ENCODE results near the gene RNASEH2A.
"Not testable (repeated sequence)": the region's sequence is repeated elsewhere in the genome, so short reads cannot be mapped to it uniquely, and the experiment has no call there.

Gene RNASEH2A

DNA sequence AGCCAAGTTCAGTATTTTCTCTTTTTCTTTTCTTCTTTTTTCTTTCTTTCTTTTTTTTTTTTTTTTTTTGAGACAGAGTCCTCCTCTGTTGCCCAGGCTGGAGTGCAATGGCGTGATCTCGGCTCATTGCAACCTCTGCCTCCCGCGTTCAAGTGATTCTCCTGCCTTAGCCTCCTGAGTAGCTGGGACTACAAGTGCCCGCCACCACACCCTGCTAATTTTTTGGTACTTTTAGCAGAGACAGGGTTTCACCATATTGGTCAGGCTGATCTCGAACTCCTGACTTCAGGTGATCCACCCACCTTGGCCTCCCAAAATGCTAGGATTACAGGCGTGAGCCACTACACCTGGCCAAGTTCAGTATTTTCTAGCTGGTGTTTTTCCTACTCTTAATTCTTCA is 8.8 kb upstream of the RNASEH2A start:
- peaks cover 45% of the 10 kb centered on the region for H3K4me1 Mint-ChIP-seq
- H3K4me3 Mint-ChIP-seq, H3K27ac Mint-ChIP-seq, H3K36me3 Mint-ChIP-seq, H3K9me3 Mint-ChIP-seq, H3K27me3 Mint-ChIP-seq: not testable (repeated sequence)

DNA sequence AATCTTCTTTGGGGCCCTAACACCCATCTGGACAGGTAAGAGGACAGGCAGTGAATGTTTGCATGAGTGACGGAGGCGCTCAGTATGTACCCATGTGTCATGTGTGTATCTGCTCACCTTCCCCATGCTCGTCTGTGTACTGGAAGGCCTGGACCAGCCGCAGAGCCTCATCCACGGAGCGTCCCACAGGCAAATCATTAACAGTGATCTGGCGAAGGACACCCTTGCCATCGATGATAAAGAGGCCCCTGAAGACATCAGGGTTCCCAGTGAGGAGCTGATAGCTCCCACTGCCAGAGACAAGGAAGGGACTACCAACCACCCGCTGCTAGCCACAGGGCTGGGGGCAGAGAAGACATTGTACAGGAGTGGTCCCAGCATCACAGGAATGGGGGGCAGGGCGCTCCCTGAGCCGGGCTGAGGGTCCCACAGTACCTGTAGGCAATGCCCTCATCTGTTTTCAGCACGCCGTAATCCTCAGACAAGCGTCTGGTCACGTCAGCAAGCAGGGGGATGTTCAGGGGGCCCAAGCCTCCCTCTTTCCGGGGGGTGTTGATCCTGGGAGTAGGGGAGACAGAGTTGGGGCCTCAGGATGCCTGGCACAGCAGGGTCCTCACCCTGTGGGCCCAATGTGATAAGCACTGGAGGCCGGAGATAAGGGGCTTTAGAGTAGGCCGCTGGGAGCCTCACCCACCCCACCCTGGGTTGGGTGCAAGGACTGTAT is 6.5 kb upstream of the RNASEH2A start:
- Mint-ChIP-seq H3K4me1 (peaks cover 37% of the 10 kb centered on the region), H3K27me3 (no peaks in the 10 kb centered on the region), H3K4me3 (peak overlapping the region; percentile 89), H3K9me3 (no peaks in the 10 kb centered on the region), H3K36me3 (no peaks in the 10 kb centered on the region), H3K27ac (peak overlapping the region; percentile 35)

DNA sequence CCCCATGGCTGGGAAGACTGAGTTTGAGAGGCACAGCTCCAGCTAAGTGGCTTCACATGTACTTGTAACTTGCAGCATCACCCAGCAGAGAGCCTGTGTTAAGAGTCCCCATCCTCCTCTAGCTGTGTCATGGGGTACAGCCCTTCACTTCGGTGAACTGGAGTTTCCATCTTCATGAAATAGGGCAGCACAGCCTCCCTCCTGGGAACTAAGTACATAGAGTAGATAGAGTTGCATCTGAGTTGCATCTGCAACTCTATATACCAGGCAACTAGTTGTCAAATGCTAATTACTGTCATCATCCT is 6.0 kb upstream of the RNASEH2A start:
- H3K4me3 Mint-ChIP-seq, result peak overlapping the region; percentile 89
- no peaks in the 10 kb centered on the region for H3K36me3 Mint-ChIP-seq
- peaks cover 36% of the 10 kb centered on the region for H3K4me1 Mint-ChIP-seq
- H3K9me3 Mint-ChIP-seq, result no peaks in the 10 kb centered on the region
- peak overlapping the region; percentile 19 for H3K27ac Mint-ChIP-seq
- H3K27me3 Mint-ChIP-seq, result no peaks in the 10 kb centered on the region

DNA sequence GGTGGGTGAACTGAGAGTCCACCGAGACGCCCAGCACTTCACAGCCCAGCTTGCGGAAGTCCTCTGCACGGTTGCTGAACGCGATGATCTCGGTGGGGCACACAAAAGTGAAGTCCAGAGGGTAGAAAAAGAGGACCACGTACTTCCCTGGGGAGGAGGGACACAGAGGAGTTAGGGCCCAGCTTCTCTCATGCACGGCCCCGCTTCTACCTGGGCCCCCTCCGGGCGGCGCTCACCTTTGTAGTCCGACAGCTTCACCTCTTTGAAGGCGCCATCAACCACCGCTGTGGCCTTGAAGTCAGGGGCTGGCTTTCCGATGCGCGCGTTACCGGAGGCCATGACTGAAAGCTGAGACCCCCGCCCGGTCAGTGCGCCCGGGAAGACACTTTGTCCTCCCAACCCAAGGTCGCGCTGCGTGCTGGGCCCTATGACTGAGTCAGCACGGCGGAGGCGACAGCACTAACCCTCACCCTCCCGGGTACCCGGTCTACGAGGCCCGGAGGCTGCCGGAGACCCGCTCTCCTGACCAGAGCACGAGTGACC is 5.4 kb upstream of the RNASEH2A start:
- peaks cover 33% of the 10 kb centered on the region for H3K4me1 Mint-ChIP-seq
- no peaks in the 10 kb centered on the region for H3K36me3 Mint-ChIP-seq
- H3K9me3 Mint-ChIP-seq, result no peaks in the 10 kb centered on the region
- H3K4me3 Mint-ChIP-seq, result peak overlapping the region; percentile 89
- H3K27me3 Mint-ChIP-seq, result no peaks in the 10 kb centered on the region
- peak overlapping the region; percentile 55 for H3K27ac Mint-ChIP-seq

DNA sequence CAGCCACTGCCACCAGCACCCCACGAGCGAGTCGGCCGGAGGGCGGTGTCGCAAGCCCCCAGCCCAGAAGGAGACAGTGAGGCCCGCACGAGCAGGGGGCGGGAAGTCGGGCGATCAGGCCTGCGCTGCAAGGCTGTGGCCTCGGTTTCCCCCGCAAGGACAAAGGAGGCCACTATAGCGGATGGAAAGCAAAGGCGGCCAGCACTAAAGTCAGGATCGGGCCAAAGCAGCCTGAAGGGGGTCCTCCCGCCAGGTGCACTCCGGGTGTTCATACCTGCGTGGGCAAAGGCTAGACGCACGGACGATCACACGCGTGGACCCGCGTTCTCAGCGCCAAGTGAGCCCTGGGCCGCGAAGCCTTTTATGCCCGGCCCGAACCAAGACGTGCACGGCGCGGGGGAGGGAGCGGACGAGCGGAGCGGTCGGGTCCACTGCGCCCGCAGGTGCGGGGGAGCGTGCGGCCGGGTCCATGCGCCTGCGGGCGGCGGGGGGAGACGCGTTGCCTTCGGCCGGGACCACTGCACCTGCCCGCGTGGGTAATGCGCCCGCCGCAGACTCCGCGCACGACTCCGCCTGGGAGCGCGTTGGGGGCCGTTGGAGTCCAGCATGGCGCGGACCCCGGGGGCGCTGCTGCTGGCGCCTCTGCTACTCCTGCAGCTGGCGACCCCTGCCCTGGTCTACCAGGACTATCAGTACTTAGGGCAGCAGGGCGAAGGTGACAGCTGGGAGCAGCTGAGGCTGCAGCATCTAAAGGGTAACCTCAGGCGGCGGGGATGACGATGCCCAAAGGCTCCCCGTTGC is 4.7 kb upstream of the RNASEH2A start, which contains the start of the genes PRDX2 and THSD8:
TSS of gene PRDX2 (minus strand) at position 335 of the 801 bp plus-strand sequence. CDS start 539 bp downstream, outside the sequence.
TSS of gene THSD8 (plus strand) at position 604 of the 801 bp plus-strand sequence. CDS start at position 607, 3 bp downstream.
- Mint-ChIP-seq H3K4me3 (peak within 1 kb of the TSS; percentile 89), H3K36me3 (no peaks in the 10 kb centered on the region), H3K27ac (peak within 1 kb of the TSS; percentile 72), H3K27me3 (no peaks in the 10 kb centered on the region), H3K9me3 (no peaks in the 10 kb centered on the region), H3K4me1 (peaks cover 34% of the 10 kb centered on the region)

DNA sequence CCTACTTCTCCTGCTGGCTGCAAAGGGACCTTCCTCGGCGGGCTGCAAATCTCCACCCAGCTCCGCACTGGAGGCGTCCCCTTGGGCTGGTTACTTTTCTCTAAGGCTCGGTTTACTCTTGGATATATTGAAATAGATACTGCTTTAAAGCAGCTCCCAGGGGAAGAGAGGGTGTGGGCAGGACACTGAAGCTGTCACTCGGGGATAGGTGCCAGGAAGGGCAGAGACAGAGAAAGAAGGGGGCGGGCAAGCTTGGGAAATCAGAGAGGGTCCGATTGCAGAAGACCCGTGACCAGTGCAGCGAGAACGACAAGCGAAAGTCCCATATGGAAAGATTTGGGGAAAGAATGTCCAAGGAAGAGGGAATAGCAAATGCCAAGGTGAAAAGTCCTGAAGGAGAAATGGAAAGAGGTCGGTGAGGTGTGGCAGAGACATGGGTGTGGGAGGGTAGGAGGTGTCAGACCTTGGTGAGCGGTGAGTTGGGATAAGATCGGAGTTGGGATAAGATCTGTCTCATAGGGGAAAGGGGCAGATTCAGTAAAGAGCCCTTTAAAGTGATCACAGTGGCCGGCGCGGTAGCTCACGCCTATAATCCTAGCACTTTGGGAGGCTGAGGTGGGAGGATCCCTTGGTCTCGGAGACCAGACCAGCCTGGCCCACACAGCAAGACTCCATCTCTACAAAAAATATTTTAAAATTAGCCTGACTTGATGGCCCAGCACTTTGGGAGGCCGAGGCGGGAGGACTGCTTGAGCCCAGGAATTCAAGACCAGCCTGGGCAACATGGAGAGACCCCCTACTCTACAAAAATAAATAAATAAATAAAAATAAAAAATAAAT is 3.9 kb upstream of the RNASEH2A start:
- Mint-ChIP-seq H3K27me3 (no peaks in the 10 kb centered on the region), H3K9me3 (no peaks in the 10 kb centered on the region), H3K4me1 (peaks cover 37% of the 10 kb centered on the region)

DNA sequence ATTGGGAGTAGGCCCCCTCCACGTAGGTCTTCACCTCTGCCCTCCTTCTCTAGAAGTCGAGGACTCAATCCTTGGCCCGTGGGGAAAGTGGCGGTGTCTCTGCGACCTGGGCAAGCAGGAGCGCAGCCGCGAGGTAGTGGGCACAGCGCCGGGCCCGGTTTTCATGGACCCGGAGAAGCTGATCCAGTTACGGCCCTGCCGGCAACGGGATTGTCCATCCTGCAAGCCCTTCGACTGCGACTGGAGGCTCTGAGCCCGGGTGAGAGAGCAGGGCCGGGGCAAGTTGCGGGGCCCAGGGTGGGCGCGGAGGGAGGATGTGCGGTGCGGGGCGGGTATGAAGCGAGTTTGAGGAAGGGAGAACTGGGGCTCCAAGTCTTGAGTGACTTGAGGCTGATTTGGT is 2.3 kb upstream of the RNASEH2A start:
- no peaks in the 10 kb centered on the region for H3K36me3 Mint-ChIP-seq
- no peak overlapping the region for H3K4me3 Mint-ChIP-seq
- no peak overlapping the region for H3K27ac Mint-ChIP-seq
- H3K4me1 Mint-ChIP-seq, result peaks cover 40% of the 10 kb centered on the region
- no peaks in the 10 kb centered on the region for H3K9me3 Mint-ChIP-seq
- no peaks in the 10 kb centered on the region for H3K27me3 Mint-ChIP-seq

More for the DNA sequence above, 3.9 kb upstream of the RNASEH2A start:
- no peaks in the 10 kb centered on the region for H3K36me3 Mint-ChIP-seq
- peak overlapping the region; percentile 72 for H3K27ac Mint-ChIP-seq
- peak overlapping the region; percentile 89 for H3K4me3 Mint-ChIP-seq

DNA sequence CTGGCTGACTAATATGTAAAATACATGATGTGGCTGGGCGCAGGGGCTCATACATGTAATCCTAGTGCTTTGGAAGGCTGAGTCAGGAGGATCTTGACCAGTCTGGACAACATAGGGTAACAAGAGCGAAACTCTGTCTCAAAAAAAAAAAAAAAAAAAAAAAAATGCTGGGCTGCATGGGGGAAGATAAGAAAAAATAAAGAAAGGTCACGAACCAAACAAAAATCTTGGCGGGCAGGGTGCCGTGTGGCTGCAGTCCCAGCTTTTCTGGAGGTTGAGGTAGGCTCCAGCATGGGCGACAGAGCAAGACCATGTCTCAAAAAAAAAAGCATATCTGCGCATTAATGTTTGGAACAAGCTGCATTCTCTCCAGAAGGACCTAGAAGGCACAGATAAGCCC is 8.7 kb downstream of the RNASEH2A start:
- Mint-ChIP-seq H3K4me1 (no peaks in the 10 kb centered on the region), H3K9me3 (no peaks in the 10 kb centered on the region), H3K27ac (no peak overlapping the region), H3K4me3 (no peak overlapping the region), H3K36me3 (peaks cover 2% of the 10 kb centered on the region), H3K27me3 (no peaks in the 10 kb centered on the region)

DNA sequence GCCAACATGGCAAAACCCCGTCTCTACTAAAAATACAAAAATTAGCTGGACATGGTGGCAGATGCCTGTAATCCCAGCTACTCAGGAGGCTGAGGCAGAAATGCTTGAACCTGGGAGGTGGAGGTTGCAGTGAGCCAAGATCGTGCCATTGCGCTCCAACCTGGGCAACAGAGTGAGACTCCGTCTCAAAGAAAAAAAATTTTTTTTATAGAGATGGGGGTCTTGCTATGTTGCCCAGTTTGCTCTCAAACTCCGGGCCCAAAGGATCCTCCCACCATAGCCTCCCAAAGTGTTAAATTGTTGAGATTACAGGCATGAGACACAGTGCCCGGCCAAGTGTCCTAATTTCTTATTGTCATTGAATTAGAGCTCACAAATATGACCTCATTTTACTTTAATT is 10.8 kb downstream of the RNASEH2A start:
- H3K27ac Mint-ChIP-seq, H3K27me3 Mint-ChIP-seq, H3K9me3 Mint-ChIP-seq, H3K4me3 Mint-ChIP-seq, H3K4me1 Mint-ChIP-seq, H3K36me3 Mint-ChIP-seq: not testable (repeated sequence)

DNA sequence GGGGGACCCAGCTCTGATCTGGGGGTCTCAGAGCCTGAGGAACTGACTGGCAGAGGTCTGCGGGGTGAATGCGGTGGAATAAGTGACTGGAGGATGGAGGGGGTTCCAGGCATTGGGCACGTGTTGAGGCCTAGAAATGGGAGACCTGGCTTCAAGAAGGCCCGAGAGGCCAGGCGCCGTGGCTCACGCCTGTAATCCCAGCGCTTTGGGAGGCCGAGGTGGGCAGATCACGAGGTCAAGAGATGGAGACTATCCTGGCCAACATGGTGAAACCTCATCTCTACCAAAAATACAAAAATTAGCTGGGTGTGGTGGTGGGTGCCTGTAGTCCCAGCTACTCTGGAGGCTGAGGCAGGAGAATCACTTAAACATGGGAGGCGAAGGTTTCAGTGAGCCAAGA is 11.4 kb downstream of the RNASEH2A start:
- H3K27me3 Mint-ChIP-seq, H3K9me3 Mint-ChIP-seq, H3K36me3 Mint-ChIP-seq, H3K4me3 Mint-ChIP-seq, H3K27ac Mint-ChIP-seq, H3K4me1 Mint-ChIP-seq: not testable (repeated sequence)

DNA sequence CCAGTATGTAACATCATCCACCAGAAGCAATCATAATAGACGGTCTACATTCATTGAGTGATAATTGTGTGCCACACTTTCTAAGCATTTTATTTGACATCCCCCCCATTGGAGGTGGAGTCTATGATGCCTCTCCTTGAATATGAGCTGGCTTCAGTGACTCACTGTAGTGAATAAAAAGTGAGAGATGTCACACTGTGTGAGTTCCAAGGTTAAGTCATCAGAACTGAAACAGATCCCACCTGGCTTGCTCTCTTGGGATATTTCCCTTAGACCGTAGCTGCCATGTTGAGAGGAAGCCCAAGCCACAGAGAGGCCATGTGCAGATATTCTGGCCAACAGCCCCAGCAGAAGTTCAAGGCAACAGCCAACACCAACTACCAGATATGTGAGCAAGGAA is 15.4 kb downstream of the RNASEH2A start:
- Mint-ChIP-seq H3K9me3 (no peaks in the 10 kb centered on the region), H3K4me3 (no peak overlapping the region)

DNA sequence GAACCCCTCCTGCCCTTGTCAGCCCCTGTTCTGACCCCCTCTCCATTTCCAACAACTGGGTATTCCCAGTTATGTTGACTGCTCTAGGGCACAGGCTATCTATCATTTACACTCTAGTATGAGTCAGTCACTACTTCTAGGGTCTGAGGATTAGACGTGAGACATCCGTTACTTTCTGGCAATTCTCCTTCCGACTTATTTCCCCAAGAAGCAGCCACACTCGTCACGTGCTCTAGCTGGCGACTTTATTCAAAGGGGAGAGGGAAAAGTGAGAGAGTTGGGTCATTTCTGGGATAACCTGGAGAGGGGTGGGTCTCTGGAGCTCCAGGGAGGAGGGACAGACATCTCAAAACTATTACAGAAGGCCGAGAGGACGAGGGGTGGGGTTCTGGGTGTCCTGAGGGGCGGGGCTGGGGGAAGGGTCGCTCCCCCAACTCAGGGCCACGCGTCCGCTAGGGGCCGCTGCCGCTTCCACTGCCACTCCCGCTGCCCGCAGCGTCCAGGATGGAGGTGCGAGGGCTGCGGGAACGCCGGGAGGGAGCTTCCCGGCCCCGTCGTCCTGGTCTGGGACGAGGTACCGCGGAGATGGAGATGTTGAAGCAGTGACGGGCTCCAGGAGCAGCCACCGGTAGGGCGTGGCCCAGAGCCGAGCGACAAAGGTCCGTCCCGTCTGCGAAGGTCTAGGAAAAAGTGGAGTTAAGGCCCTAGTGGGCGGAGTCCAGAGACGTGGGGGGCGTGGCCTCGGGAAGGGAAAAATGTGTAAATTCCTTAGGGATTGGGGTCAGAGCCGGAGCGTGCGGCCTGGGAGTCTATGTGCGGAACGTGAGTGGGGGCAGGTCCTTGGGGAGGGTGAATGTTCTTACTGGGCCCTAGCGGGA is 19.1 kb downstream of the RNASEH2A start:
- H3K27me3 Mint-ChIP-seq, result peaks cover 33% of the 10 kb centered on the region
- H3K36me3 Mint-ChIP-seq, result peaks cover 2% of the 10 kb centered on the region
- peaks cover 8% of the 10 kb centered on the region for H3K4me1 Mint-ChIP-seq
- H3K4me3 Mint-ChIP-seq, result no peak overlapping the region
- H3K27ac Mint-ChIP-seq, result no peak overlapping the region
- no peaks in the 10 kb centered on the region for H3K9me3 Mint-ChIP-seq

More for the DNA sequence above, 15.4 kb downstream of the RNASEH2A start:
- H3K36me3 Mint-ChIP-seq, result peaks cover 2% of the 10 kb centered on the region
- H3K27ac Mint-ChIP-seq, result no peak overlapping the region
- H3K27me3 Mint-ChIP-seq, result peaks cover 13% of the 10 kb centered on the region
- H3K4me1 Mint-ChIP-seq, result peaks cover 8% of the 10 kb centered on the region

DNA sequence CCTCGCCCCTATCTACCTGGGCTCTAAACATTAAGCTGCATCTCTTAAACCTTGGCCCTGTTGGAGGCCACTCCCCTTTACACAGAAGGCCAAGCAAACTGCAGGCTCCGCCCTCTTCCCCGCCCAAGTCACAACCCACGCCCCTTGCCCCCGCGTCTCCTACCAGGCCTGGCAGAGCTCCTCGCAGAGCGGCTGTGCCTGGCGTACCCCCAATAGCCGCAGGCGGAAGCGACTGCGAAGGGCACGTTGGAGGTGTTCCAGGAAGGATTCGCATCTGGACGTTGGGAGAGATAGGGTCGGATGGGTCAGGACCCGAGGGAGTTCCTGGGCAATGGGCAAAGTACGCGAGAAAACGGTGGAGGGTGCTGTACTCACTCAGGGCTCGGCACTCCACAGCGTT is 22.1 kb downstream of the RNASEH2A start:
- Mint-ChIP-seq H3K27me3 (peaks cover 56% of the 10 kb centered on the region), H3K36me3 (peaks cover 2% of the 10 kb centered on the region), H3K4me1 (peaks cover 22% of the 10 kb centered on the region), H3K9me3 (no peaks in the 10 kb centered on the region), H3K27ac (no peak overlapping the region), H3K4me3 (no peak overlapping the region)

DNA sequence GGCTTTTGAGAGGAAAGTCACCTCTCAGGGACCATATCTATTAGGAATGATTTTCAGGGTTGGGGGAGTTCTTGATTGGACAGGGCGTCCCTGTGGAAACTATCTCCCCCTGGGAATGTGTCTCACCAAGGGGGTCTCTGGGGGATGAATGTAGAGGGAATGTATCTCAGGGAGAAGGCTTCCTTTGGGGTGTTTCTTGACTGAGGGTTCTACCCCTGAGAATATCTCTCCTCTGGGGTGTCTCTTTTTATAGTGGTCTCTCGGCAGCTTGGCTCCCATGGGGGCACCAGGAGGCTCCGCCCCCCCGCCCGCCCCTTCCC is 27.0 kb downstream of the RNASEH2A start:
- Mint-ChIP-seq H3K9me3 (no peaks in the 10 kb centered on the region), H3K27ac (peak overlapping the region; percentile 62), H3K4me1 (peaks cover 35% of the 10 kb centered on the region), H3K27me3 (peaks cover 65% of the 10 kb centered on the region), H3K36me3 (peaks cover 2% of the 10 kb centered on the region), H3K4me3 (peak overlapping the region; percentile 67)
